H1 (cell line): ENCODE results near the gene VSIG10L2. TPM values are rescaled to one million over a fixed set of nuclear protein-coding genes. Genes with fewer than 3 reads are reported as not detected.

Experiments
- CTCF ChIA-PET: fragments of 300-600 bp; sonication (Branson Sonifier 250); formaldehyde crosslinking; loops from one replicate; lab custom pipeline; 2021; ENCODE audit not compliant: partially characterized antibody; lab: Charles Lee
- POLR2A ChIA-PET: fragments of 300-600 bp; sonication (Branson Sonifier 250); formaldehyde crosslinking; loops from one replicate; lab custom pipeline; 2021; ENCODE audit warnings: inconsistent platforms; ENCODE audit not compliant: partially characterized antibody; lab: Charles Lee
- DNase-seq, 2 experiments: peaks; one replicate each; pipeline versions ENCODE4 v3.0.0 to v3.0.0-alpha.2; 2010 to 2022; ENCODE audit warnings: low spot score in 2 of 2, low read depth in 1 of 2, mixed read lengths in 1 of 2
- FAIRE-seq: peaks from 2 replicates; lab custom pipeline; 2011; peaks lifted over from hg19 to GRCh38; lab: Jason Lieb, UNC
- H2AFZ ChIP-seq: 2 replicates; pipeline ENCODE4 v1.8.1; 2012; ENCODE audit warnings: low read length, inconsistent platforms
- H2AK5ac ChIP-seq: 2 replicates; pipeline ENCODE4 v1.6.1; 2013; ENCODE audit warnings: low read depth, low read length
- H2BK120ac ChIP-seq: replicated peaks from 2 replicates; pipeline ENCODE3; 2013; ENCODE audit warnings: low read depth, low read length, inconsistent platforms
- H2BK12ac ChIP-seq: 2 replicates; pipeline ENCODE4 v1.6.1; 2013; ENCODE audit warnings: low read depth, low read length
- H2BK15ac ChIP-seq: 2 replicates; pipeline ENCODE4 v1.6.1; 2013; ENCODE audit warnings: low read length
- H2BK20ac ChIP-seq: 2 replicates; pipeline ENCODE4 v1.6.1; 2013; ENCODE audit warnings: low read length
- H2BK5ac ChIP-seq: 2 replicates; pipeline ENCODE4 v1.6.1; 2013; ENCODE audit warnings: low read depth, low read length
- H3K14ac ChIP-seq: 2 replicates; pipeline ENCODE4 v1.6.1; 2013; ENCODE audit warnings: inconsistent platforms; ENCODE audit not compliant: insufficient read length
- H3K18ac ChIP-seq: 2 replicates; pipeline ENCODE4 v1.6.1; 2013; ENCODE audit warnings: low read length; ENCODE audit errors: extremely low read depth
- H3K23ac ChIP-seq: 2 replicates; pipeline ENCODE4 v1.6.1; 2013; ENCODE audit warnings: inconsistent platforms; ENCODE audit not compliant: insufficient read length
- H3K23me2 ChIP-seq: 2 replicates; pipeline ENCODE4 v1.6.1; 2013; ENCODE audit warnings: low read depth, low read length
- H3K27ac ChIP-seq: 2 replicates; pipeline ENCODE4 v1.6.1; 2011; ENCODE audit warnings: low read depth, low read length, inconsistent platforms
- H3K27me3 ChIP-seq, 4 experiments: replicated peaks in 1 of 4; 1 replicate in 1 of 4; 2 replicates in 3 of 4; pipeline versions ENCODE4 v1.6.1 to v1.8.1; 2011 to 2013; ENCODE audit warnings: low read length in 3 of 4, mild to moderate bottlenecking in 3 of 4, inconsistent platforms in 2 of 4, mixed read lengths in 2 of 4, moderate library complexity in 1 of 4; ENCODE audit not compliant: control insufficient read depth in 3 of 4, insufficient read depth in 3 of 4; ENCODE audit errors: extremely low read depth in 1 of 4
- H3K36me3 ChIP-seq, 4 experiments: 2 replicates each; pipeline versions ENCODE4 v1.6.1 to v1.8.1; 2011 to 2013; ENCODE audit warnings: mild to moderate bottlenecking in 4 of 4, low read length in 3 of 4, moderate library complexity in 2 of 4, control low read depth in 1 of 4, inconsistent platforms in 1 of 4; ENCODE audit not compliant: insufficient read depth in 4 of 4, control insufficient read depth in 2 of 4
- H3K4ac ChIP-seq: replicated peaks from 2 replicates; pipeline ENCODE3; 2013; ENCODE audit warnings: low read length, low read depth, mixed read lengths, inconsistent platforms; ENCODE audit not compliant: insufficient read length
- H3K4me1 ChIP-seq, 4 experiments: replicated peaks in 1 of 4; 1 replicate in 1 of 4; 2 replicates in 3 of 4; pipeline versions ENCODE4 v1.6.1 to v1.8.1; 2011 to 2013; ENCODE audit warnings: low read length in 3 of 4, inconsistent platforms in 2 of 4, mixed read lengths in 1 of 4; ENCODE audit not compliant: insufficient read depth in 4 of 4, control insufficient read depth in 3 of 4
- H3K4me2 ChIP-seq, 2 experiments: 2 replicates each; pipeline versions ENCODE4 v1.6.1 to v1.8.1; 2011 to 2013; ENCODE audit warnings: low read depth in 2 of 2, low read length in 2 of 2, control low read depth in 1 of 2, inconsistent platforms in 1 of 2, mild to moderate bottlenecking in 1 of 2; ENCODE audit not compliant: insufficient read depth in 1 of 2
- H3K4me3 ChIP-seq, 4 experiments: fragments of 200-600, 300-600 bp in 1 of 4; sonication (generic), shearing (Covaris generic), sonication (Bioruptor Twin) in 1 of 4; 2 replicates each; pipeline versions ENCODE4 v1.5.1 to v1.8.1; 2011 to 2016; ENCODE audit warnings: low read length in 4 of 4, low read depth in 3 of 4, control low read depth in 2 of 4, inconsistent platforms in 2 of 4, mild to moderate bottlenecking in 2 of 4, mixed read lengths in 1 of 4, moderate library complexity in 1 of 4; ENCODE audit not compliant: insufficient read depth in 2 of 4; ENCODE audit errors: extremely low read depth in 1 of 4
- H3K56ac ChIP-seq: replicated peaks from 2 replicates; pipeline ENCODE3; 2013; ENCODE audit warnings: low read depth, mild to moderate bottlenecking, mixed read lengths, low read length, inconsistent platforms; ENCODE audit not compliant: insufficient read length
- H3K79me1 ChIP-seq: 2 replicates; pipeline ENCODE4 v1.6.1; 2013; ENCODE audit warnings: low read depth, low read length, control low read depth
- H3K79me2 ChIP-seq, 2 experiments: 2 replicates each; pipeline versions ENCODE4 v1.6.1 to v1.8.1; 2012 to 2013; ENCODE audit warnings: low read length in 2 of 2, mild to moderate bottlenecking in 2 of 2, inconsistent platforms in 1 of 2; ENCODE audit not compliant: insufficient read depth in 2 of 2, control insufficient read depth in 1 of 2
- H3K9ac ChIP-seq, 4 experiments: replicated peaks in 1 of 4; 1 replicate in 1 of 4; 2 replicates in 3 of 4; pipeline versions ENCODE4 v1.6.1 to v1.8.1; 2011 to 2013; ENCODE audit warnings: low read depth in 3 of 4, low read length in 3 of 4, control low read depth in 2 of 4, mild to moderate bottlenecking in 2 of 4, moderate library complexity in 2 of 4, inconsistent platforms in 1 of 4; ENCODE audit errors: extremely low read depth in 1 of 4
- H3K9me3 ChIP-seq, 2 experiments: 2 replicates each; pipeline versions ENCODE4 v1.6.1 to v1.8.1; 2012 to 2013; ENCODE audit warnings: mild to moderate bottlenecking in 2 of 2, moderate library complexity in 2 of 2, control low read depth in 1 of 2, inconsistent platforms in 1 of 2, low read depth in 1 of 2, low read length in 1 of 2, mixed read lengths in 1 of 2; ENCODE audit not compliant: insufficient read depth in 2 of 2
- H4K20me1 ChIP-seq, 2 experiments: replicated peaks in 1 of 2; 2 replicates each; pipeline versions ENCODE3 to v1.8.1; 2011 to 2013; ENCODE audit warnings: inconsistent platforms in 2 of 2, low read length in 2 of 2, mild to moderate bottlenecking in 1 of 2; ENCODE audit not compliant: insufficient read depth in 2 of 2, control insufficient read depth in 1 of 2
- H4K5ac ChIP-seq: 2 replicates; pipeline ENCODE4 v1.6.1; 2013; ENCODE audit warnings: low read length, low read depth, mixed read lengths, inconsistent platforms; ENCODE audit not compliant: insufficient read length
- H4K8ac ChIP-seq: 2 replicates; pipeline ENCODE4 v1.8.0; 2013; ENCODE audit warnings: mild to moderate bottlenecking, moderate library complexity, low read length, inconsistent platforms; ENCODE audit not compliant: insufficient read depth; ENCODE audit errors: extremely low read depth
- H4K91ac ChIP-seq: replicated peaks from 2 replicates; pipeline ENCODE3; 2013; ENCODE audit warnings: low read length, mixed read lengths, inconsistent platforms; ENCODE audit not compliant: insufficient read length
- ASH2L ChIP-seq: fragments of 200-600, 300-600 bp; sonication (generic); IDR thresholded peaks from one replicate; pipeline ENCODE4 v1.7.1; 2017; ENCODE audit warnings: low read length
- JUN ChIP-seq: IDR thresholded peaks from 2 replicates; pipeline ENCODE4 v1.6.1; 2011; ENCODE audit warnings: low read depth, mild to moderate bottlenecking, improper control_type of control experiment, low read length
- WGBS, 2 experiments: shearing (Covaris generic) in 1 of 2; methylation state at CpG; one replicate each; pipeline versions ENCODE4 v1.1.6 to v1.1.7; 2013 to 2015; ENCODE audit warnings: low lambda C conversion rate in 2 of 2, mixed read lengths in 2 of 2, inconsistent platforms in 1 of 2, low coverage in 1 of 2, missing lambda C conversion rate in 1 of 2; ENCODE audit not compliant: insufficient replicate concordance in 2 of 2, insufficient coverage in 1 of 2, insufficient read length in 1 of 2; ENCODE audit errors: extremely low coverage in 1 of 2, missing lambda C conversion rate in 1 of 2; 5-methylcytosine and 5-hydroxymethylcytosine counted together
- polyA plus RNA-seq, 7 experiments: library from polyadenylated mRNA; depleted of rRNA in 3 of 7; stranded (reverse) in 5 of 7; unstranded in 2 of 7; fragments of >200 nt in 5 of 7; fragments of 200-250 nt in 2 of 7; gene quantifications; 1 replicate in 5 of 7; 2 replicates in 1 of 7; 4 replicates in 1 of 7; pipeline versions ENCODE4 v1.2.1 to v1.2.3, GENCODE V29; 2011 to 2013; ENCODE audit warnings: missing spikeins in 2 of 7, mixed read lengths in 2 of 7
- total RNA-seq: library from RNA; stranded (reverse); fragmentation: NEBNext Ultra II Directional; extraction: Animal tissue kit (Norgen Biotek cat#: 25700); gene quantifications from 2 replicates; pipeline ENCODE4 v1.2.1, GENCODE V29; 2021
- TF ChIP-seq, protein P1 (sequence below), 3 experiments: IDR thresholded peaks; 1 replicate in 2 of 3; 2 replicates in 1 of 3; pipeline versions ENCODE4 v1.5.1 to v1.6.1; 2011; ENCODE audit warnings: low read length in 3 of 3, mild to moderate bottlenecking in 3 of 3, inconsistent platforms in 2 of 3, low read depth in 1 of 3, moderate library complexity in 1 of 3; ENCODE audit not compliant: insufficient read depth in 1 of 3; ENCODE audit errors: control extremely low read depth in 1 of 3

VSIG10L2 gene
- total and polyA plus RNA-seq, 2 of the 8 experiments (the other 6 are each of a cell fraction or from before 2014, with no cell fraction given), result not detected

DNA sequence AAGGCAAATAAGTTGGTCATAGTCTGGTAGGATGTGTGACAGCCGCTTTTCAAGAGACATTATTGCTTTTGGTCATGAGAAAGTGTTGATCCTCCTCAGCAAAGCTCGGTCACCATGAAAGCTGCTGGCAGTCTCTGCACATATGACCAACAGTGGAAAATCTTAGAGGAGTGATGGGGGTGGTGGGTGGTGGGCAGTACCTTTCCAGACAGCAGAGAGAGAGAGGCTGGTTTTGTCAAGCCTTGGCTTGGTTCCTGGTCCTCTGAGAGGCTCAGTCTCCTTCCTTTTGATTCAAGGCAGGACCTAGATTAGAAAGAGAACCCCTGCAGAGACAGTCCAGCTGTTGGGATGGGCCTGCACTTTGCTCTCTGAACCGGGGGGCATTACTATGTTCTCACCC lies 20.0 kb upstream of the VSIG10L2 start:
- Histone ChIP-seq H4K91ac (no peak overlapping the region), H2BK120ac (no peak overlapping the region), H4K5ac (no peak overlapping the region), H3K56ac (no peak overlapping the region), H2BK5ac (no peak overlapping the region), H2BK12ac (no peak overlapping the region), H3K36me3 (no peaks in the 10 kb centered on the region), H2BK15ac (no peak overlapping the region), H3K27me3 (no peaks in the 10 kb centered on the region), H3K4me2 (no peak overlapping the region), H3K23me2 (no peaks in the 10 kb centered on the region), H3K9me3 (no peaks in the 10 kb centered on the region), H4K8ac (no peak overlapping the region), H3K27ac (no peak overlapping the region), H3K4ac (no peak overlapping the region), H2BK20ac (no peak overlapping the region), H3K79me2 (no peaks in the 10 kb centered on the region), H2AFZ (no peak overlapping the region), H3K4me1 (no peaks in the 10 kb centered on the region; a peak in 3 of 7 replicates), H3K9ac (no peak overlapping the region), H3K4me3 (no peak overlapping the region), H2AK5ac (no peak overlapping the region), H3K14ac (no peak overlapping the region), H3K79me1 (no peaks in the 10 kb centered on the region), H3K23ac (no peak overlapping the region), H4K20me1 (no peaks in the 10 kb centered on the region), H3K18ac (no peak overlapping the region)
- no peak for DNase-seq
- TF ChIP-seq JUN, result no peak
- no peak for TF ChIP-seq ASH2L
- TF ChIP-seq, protein P1, sequence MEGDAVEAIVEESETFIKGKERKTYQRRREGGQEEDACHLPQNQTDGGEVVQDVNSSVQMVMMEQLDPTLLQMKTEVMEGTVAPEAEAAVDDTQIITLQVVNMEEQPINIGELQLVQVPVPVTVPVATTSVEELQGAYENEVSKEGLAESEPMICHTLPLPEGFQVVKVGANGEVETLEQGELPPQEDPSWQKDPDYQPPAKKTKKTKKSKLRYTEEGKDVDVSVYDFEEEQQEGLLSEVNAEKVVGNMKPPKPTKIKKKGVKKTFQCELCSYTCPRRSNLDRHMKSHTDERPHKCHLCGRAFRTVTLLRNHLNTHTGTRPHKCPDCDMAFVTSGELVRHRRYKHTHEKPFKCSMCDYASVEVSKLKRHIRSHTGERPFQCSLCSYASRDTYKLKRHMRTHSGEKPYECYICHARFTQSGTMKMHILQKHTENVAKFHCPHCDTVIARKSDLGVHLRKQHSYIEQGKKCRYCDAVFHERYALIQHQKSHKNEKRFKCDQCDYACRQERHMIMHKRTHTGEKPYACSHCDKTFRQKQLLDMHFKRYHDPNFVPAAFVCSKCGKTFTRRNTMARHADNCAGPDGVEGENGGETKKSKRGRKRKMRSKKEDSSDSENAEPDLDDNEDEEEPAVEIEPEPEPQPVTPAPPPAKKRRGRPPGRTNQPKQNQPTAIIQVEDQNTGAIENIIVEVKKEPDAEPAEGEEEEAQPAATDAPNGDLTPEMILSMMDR (IDR thresholded peaks at IDR 0.05; ENCODE audit: control extremely low read depth in 1 of 3, insufficient read depth in 1 of 3, low read depth in 1 of 3, low read length in 3 of 3), result no peak
- FAIRE-seq, result no peak
- POLR2A ChIA-PET, result interaction anchor here (0.6 to 1.2 kb wide), 3 partner anchors 17 to 264 kb away, joined by 3 read pairs; no protein-coding TSS in a partner anchor
- WGBS, 2 experiments, result 84% methylated on average over 3 of the region's 3 CpGs; no CpG with 5 or more reads in 1 of the 2 experiments
- CTCF ChIA-PET, result interaction anchor here (0.5 to 5.8 kb wide), 7 partner anchors 12 to 703 kb away, joined by 3 to 118 read pairs (median 10); no protein-coding TSS in a partner anchor
